Neuronal stem cell (in vitro differentiated cells): ENCODE data around the gene SLC41A3.
A peak's percentile ranks its signal among the peaks of the same experiment; 100 is the strongest.

Experiments used
- DNase-seq: peaks from one replicate; pipeline ENCODE4 v3.0.0-alpha.2; 2013; ENCODE audit warnings: low spot score
- H2AFZ ChIP-seq: one replicate; pipeline ENCODE4 v1.6.1; 2013; ENCODE audit warnings: mild to moderate bottlenecking, low read length, inconsistent platforms
- H2AK5ac ChIP-seq: 2 replicates; pipeline ENCODE4 v1.6.1; 2013; ENCODE audit warnings: low read depth, mild to moderate bottlenecking, inconsistent platforms, low read length, moderate library complexity, mixed read lengths
- H2BK120ac ChIP-seq: 2 replicates; pipeline ENCODE4 v1.6.1; 2013; ENCODE audit warnings: low read depth, mild to moderate bottlenecking, inconsistent platforms, low read length, moderate library complexity, mixed read lengths
- H2BK12ac ChIP-seq: one replicate; pipeline ENCODE4 v1.6.1; 2013; ENCODE audit warnings: low read length, inconsistent platforms
- H2BK15ac ChIP-seq: 2 replicates; pipeline ENCODE4 v1.6.1; 2013; ENCODE audit warnings: mild to moderate bottlenecking, low read length, inconsistent platforms, mixed read lengths
- H2BK5ac ChIP-seq: one replicate; pipeline ENCODE4 v1.6.1; 2013; ENCODE audit warnings: inconsistent platforms, mild to moderate bottlenecking, low read length, moderate library complexity
- H3K14ac ChIP-seq: one replicate; pipeline ENCODE4 v1.6.1; 2013; ENCODE audit warnings: low read length, inconsistent platforms
- H3K18ac ChIP-seq: 2 replicates; pipeline ENCODE4 v1.6.1; 2013; ENCODE audit warnings: low read length, inconsistent platforms
- H3K23ac ChIP-seq: 2 replicates; pipeline ENCODE4 v1.6.1; 2013; ENCODE audit warnings: low read depth, mild to moderate bottlenecking, mixed read lengths, low read length, inconsistent platforms; ENCODE audit not compliant: poor library complexity
- H3K27ac ChIP-seq: replicated peaks from 3 replicates; pipeline ENCODE4 v1.5.1; 2013; ENCODE audit warnings: low read length, inconsistent platforms
- H3K27me3 ChIP-seq, 3 experiments: 2 replicates each; pipeline ENCODE4 v1.6.1; 2013; ENCODE audit warnings: low read length in 3 of 3, mild to moderate bottlenecking in 2 of 3, inconsistent platforms in 1 of 3, low read depth in 1 of 3, mixed read lengths in 1 of 3, moderate library complexity in 1 of 3; ENCODE audit not compliant: control insufficient read depth in 3 of 3, insufficient read depth in 3 of 3
- H3K36me3 ChIP-seq, 2 donors: replicated peaks in 1 of 2; 2 replicates each; pipeline ENCODE4 v1.6.1; 2013; ENCODE audit warnings: low read length in 2 of 2; ENCODE audit not compliant: control insufficient read depth in 2 of 2, insufficient read depth in 2 of 2
- H3K4ac ChIP-seq: 2 replicates; pipeline ENCODE4 v1.6.1; 2013; ENCODE audit warnings: inconsistent platforms, mild to moderate bottlenecking, low read length, moderate library complexity
- H3K4me1 ChIP-seq, 2 donors: 1 replicate in 1 of 2; 2 replicates in 1 of 2; pipeline ENCODE4 v1.6.1; 2013; ENCODE audit warnings: low read length in 2 of 2, low read depth in 1 of 2; ENCODE audit not compliant: control insufficient read depth in 2 of 2, insufficient read depth in 1 of 2
- H3K4me2 ChIP-seq: one replicate; pipeline ENCODE4 v1.6.1; 2013; ENCODE audit warnings: mild to moderate bottlenecking, low read length, inconsistent platforms; ENCODE audit not compliant: insufficient read depth, poor library complexity, severe bottlenecking
- H3K4me3 ChIP-seq, 2 donors: 2 replicates each; pipeline ENCODE4 v1.5.1; 2013; ENCODE audit warnings: low read length in 2 of 2, mild to moderate bottlenecking in 2 of 2, inconsistent platforms in 1 of 2, moderate library complexity in 1 of 2
- H3K79me1 ChIP-seq: one replicate; pipeline ENCODE4 v1.6.1; 2013; ENCODE audit warnings: low read depth, mild to moderate bottlenecking, inconsistent platforms, low read length, moderate library complexity
- H3K9ac ChIP-seq: one replicate; pipeline ENCODE4 v1.6.1; 2013; ENCODE audit warnings: mild to moderate bottlenecking, low read depth, low read length, inconsistent platforms; ENCODE audit not compliant: poor library complexity
- H3K9me3 ChIP-seq, 2 donors: replicated peaks in 1 of 2; 2 replicates each; pipeline versions ENCODE3 to v1.6.1; 2013; ENCODE audit warnings: low read length in 2 of 2, mild to moderate bottlenecking in 2 of 2, inconsistent platforms in 1 of 2, low read depth in 1 of 2, mixed read lengths in 1 of 2, moderate library complexity in 1 of 2; ENCODE audit not compliant: control insufficient read depth in 2 of 2, insufficient read depth in 1 of 2
- H4K8ac ChIP-seq: one replicate; pipeline ENCODE4 v1.6.1; 2013; ENCODE audit warnings: low read depth, mild to moderate bottlenecking, inconsistent platforms, low read length, moderate library complexity
- H4K91ac ChIP-seq: one replicate; pipeline ENCODE4 v1.6.1; 2013; ENCODE audit warnings: low read length, low read depth, mild to moderate bottlenecking, inconsistent platforms; ENCODE audit not compliant: poor library complexity
- WGBS, 2 donors: extraction: QIAGEN DNeasy Blood & Tissue Kit; methylation state at CpG; one replicate each; pipeline ENCODE4 v1.1.7; 2013; ENCODE audit warnings: missing lambda C conversion rate in 2 of 2, mixed read lengths in 1 of 2; ENCODE audit not compliant: insufficient read length in 2 of 2, insufficient replicate concordance in 1 of 2; ENCODE audit errors: extremely low coverage in 2 of 2; 5-methylcytosine and 5-hydroxymethylcytosine counted together

SLC41A3 gene

GRCh38 chr3:126082362-126083137 lies 1.4 kb downstream of the SLC41A3 start:
- Histone ChIP-seq H3K23ac (peak overlapping the region; percentile 59), H3K27me3 (no peaks in the 10 kb centered on the region), H2BK15ac (no peak overlapping the region), H3K9ac (peak overlapping the region; percentile 1), H3K27ac (no peak overlapping the region), H2BK120ac (no peak overlapping the region), H2BK12ac (no peak overlapping the region), H3K4me1 (no peaks in the 10 kb centered on the region), H3K4ac (no peak overlapping the region), H2BK5ac (no peak overlapping the region), H4K8ac (no peak overlapping the region), H3K4me2 (no peak overlapping the region), H3K4me3 (peak overlapping the region in 1 of 2 donors; percentile 94), H3K18ac (peak overlapping the region; percentile 77), H2AK5ac (peak overlapping the region; percentile 78), H3K79me1 (no peaks in the 10 kb centered on the region), H3K9me3 (peaks cover 2 to 15% of the 10 kb centered on the region in 2 donors), H3K36me3 (peaks cover 0 to under 1% of the 10 kb centered on the region in 2 donors), H4K91ac (no peak overlapping the region), H3K14ac (peak overlapping the region; percentile 57), H2AFZ (no peak overlapping the region)
- WGBS, 2 donors: no CpG with 5 or more reads among the region's 15 CpGs
- DNase-seq: no peak

GRCh38 chr3:126081618-126082361 lies 2.1 kb downstream of the SLC41A3 start:
- H2AFZ ChIP-seq: no peak overlapping the region
- H3K18ac ChIP-seq: no peak overlapping the region
- no peak overlapping the region for H4K8ac ChIP-seq
- no peak overlapping the region for H3K9ac ChIP-seq
- peak overlapping the region; percentile 55 for H2BK5ac ChIP-seq
- no peak overlapping the region for H3K27ac ChIP-seq
- peak overlapping the region; percentile 61 for H3K23ac ChIP-seq
- H3K14ac ChIP-seq: no peak overlapping the region
- no peak overlapping the region for H2BK12ac ChIP-seq
- no peak for DNase-seq
- no peak overlapping the region for H2BK120ac ChIP-seq
- H3K36me3 ChIP-seq: peaks cover 0 to 3% of the 10 kb centered on the region in 2 donors
- no peaks in the 10 kb centered on the region for H3K27me3 ChIP-seq
- no CpG with 5 or more reads among the region's 9 CpGs for WGBS, 2 donors
- H3K4me1 ChIP-seq: no peaks in the 10 kb centered on the region
- H3K79me1 ChIP-seq: no peaks in the 10 kb centered on the region
- H2BK15ac ChIP-seq: no peak overlapping the region
- H3K4ac ChIP-seq: no peak overlapping the region
- peak overlapping the region in 1 of 2 donors; percentile 11 for H3K4me3 ChIP-seq
- H3K9me3 ChIP-seq: peaks cover 4 to 15% of the 10 kb centered on the region in 2 donors
- no peak overlapping the region for H3K4me2 ChIP-seq
- no peak overlapping the region for H4K91ac ChIP-seq
- H2AK5ac ChIP-seq: peak overlapping the region; percentile 78

- H3K4me1 ChIP-seq: no peaks in the 10 kb centered on the region
- no peak overlapping the region for H2AFZ ChIP-seq
- H3K27me3 ChIP-seq: no peaks in the 10 kb centered on the region
- H3K9ac ChIP-seq: no peak overlapping the region
- H2AK5ac ChIP-seq: no peak overlapping the region
- H2BK15ac ChIP-seq: no peak overlapping the region
- no peak overlapping the region for H3K4me2 ChIP-seq
- H3K4me3 ChIP-seq: no peak overlapping the region
- no peak overlapping the region for H3K14ac ChIP-seq
- H3K27ac ChIP-seq: no peak overlapping the region
- no peaks in the 10 kb centered on the region for H3K79me1 ChIP-seq
- no peak overlapping the region for H4K91ac ChIP-seq
- H2BK5ac ChIP-seq: no peak overlapping the region
- no peak overlapping the region for H2BK12ac ChIP-seq
- no peak overlapping the region for H2BK120ac ChIP-seq
- no peak overlapping the region for H3K4ac ChIP-seq
- peaks cover 0 to 3% of the 10 kb centered on the region in 2 donors for H3K36me3 ChIP-seq
- H3K9me3 ChIP-seq: peaks cover 4 to 14% of the 10 kb centered on the region in 2 donors
- no peak overlapping the region for H3K23ac ChIP-seq
- no CpG with 5 or more reads among the region's 5 CpGs for WGBS, 2 donors
- H3K18ac ChIP-seq: no peak overlapping the region
- DNase-seq: no peak
- no peak overlapping the region for H4K8ac ChIP-seq
Observed at GRCh38 chr3:126080970-126081369, 3.0 kb downstream of the SLC41A3 start.

- no peak overlapping the region for H3K27ac ChIP-seq
- DNase-seq: no peak
- H2BK12ac ChIP-seq: no peak overlapping the region
- H2AK5ac ChIP-seq: no peak overlapping the region
- no CpG with 5 or more reads among the region's 4 CpGs for WGBS, 2 donors
- H3K4ac ChIP-seq: no peak overlapping the region
- no peaks in the 10 kb centered on the region for H3K79me1 ChIP-seq
- H4K91ac ChIP-seq: no peak overlapping the region
- H4K8ac ChIP-seq: no peak overlapping the region
- no peak overlapping the region for H3K4me2 ChIP-seq
- H2AFZ ChIP-seq: no peak overlapping the region
- H3K36me3 ChIP-seq: peaks cover 0 to 3% of the 10 kb centered on the region in 2 donors
- H2BK5ac ChIP-seq: no peak overlapping the region
- no peak overlapping the region for H3K4me3 ChIP-seq
- H3K23ac ChIP-seq: no peak overlapping the region
- no peak overlapping the region for H2BK120ac ChIP-seq
- H3K27me3 ChIP-seq: no peaks in the 10 kb centered on the region
- peaks cover 2 to 13% of the 10 kb centered on the region in 2 donors for H3K9me3 ChIP-seq
- no peaks in the 10 kb centered on the region for H3K4me1 ChIP-seq
- no peak overlapping the region for H3K14ac ChIP-seq
- no peak overlapping the region for H3K9ac ChIP-seq
- no peak overlapping the region for H3K18ac ChIP-seq
- H2BK15ac ChIP-seq: no peak overlapping the region
Observed at GRCh38 chr3:126078866-126079265, 5.1 kb downstream of the SLC41A3 start.
